ENCODE results near the gene MALAT1.
"Not testable (repeated sequence)": the region's sequence is repeated elsewhere in the genome, so short reads cannot be mapped to it uniquely, and the experiment has no call there.

The MALAT1 gene

DNA sequence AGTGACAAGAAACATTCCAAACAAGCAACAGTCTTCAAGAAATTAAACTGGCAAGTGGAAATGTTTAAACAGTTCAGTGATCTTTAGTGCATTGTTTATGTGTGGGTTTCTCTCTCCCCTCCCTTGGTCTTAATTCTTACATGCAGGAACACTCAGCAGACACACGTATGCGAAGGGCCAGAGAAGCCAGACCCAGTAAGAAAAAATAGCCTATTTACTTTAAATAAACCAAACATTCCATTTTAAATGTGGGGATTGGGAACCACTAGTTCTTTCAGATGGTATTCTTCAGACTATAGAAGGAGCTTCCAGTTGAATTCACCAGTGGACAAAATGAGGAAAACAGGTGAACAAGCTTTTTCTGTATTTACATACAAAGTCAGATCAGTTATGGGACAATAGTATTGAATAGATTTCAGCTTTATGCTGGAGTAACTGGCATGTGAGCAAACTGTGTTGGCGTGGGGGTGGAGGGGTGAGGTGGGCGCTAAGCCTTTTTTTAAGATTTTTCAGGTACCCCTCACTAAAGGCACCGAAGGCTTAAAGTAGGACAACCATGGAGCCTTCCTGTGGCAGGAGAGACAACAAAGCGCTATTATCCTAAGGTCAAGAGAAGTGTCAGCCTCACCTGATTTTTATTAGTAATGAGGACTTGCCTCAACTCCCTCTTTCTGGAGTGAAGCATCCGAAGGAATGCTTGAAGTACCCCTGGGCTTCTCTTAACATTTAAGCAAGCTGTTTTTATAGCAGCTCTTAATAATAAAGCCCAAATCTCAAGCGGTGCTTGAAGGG is 6.0 kb downstream of the MALAT1 start:
- Histone ChIP-seq H3K27me3 (ENCODE audit: control insufficient read depth in 1 of 2, insufficient read depth in 2 of 2, low read length in 2 of 2) (no peaks in the 10 kb centered on the region), H3K9ac (ENCODE audit: low read depth in 1 of 2, low read length in 2 of 2) (peak overlapping the region; percentile 86 to 100), H3K27ac (ENCODE audit: low read depth, low read length) (peak overlapping the region; percentile 76), H3K4me1 (ENCODE audit: control insufficient read depth in 1 of 2, insufficient read depth in 2 of 2, low read length in 2 of 2) (peaks cover 27 to 28% of the 10 kb centered on the region in 2 donors), H3K4me3 (ENCODE audit: low read depth in 1 of 2, low read length in 2 of 2) (peak overlapping the region; percentile 91 to 99), H3K9me3 (ENCODE audit: control insufficient read depth in 1 of 2, low read length in 2 of 2) (no peaks in the 10 kb centered on the region), H3K36me3 (ENCODE audit: control insufficient read depth in 1 of 2, insufficient read depth in 2 of 2, low read length in 2 of 2) (peaks cover 59 to 64% of the 10 kb centered on the region in 2 donors)

DNA sequence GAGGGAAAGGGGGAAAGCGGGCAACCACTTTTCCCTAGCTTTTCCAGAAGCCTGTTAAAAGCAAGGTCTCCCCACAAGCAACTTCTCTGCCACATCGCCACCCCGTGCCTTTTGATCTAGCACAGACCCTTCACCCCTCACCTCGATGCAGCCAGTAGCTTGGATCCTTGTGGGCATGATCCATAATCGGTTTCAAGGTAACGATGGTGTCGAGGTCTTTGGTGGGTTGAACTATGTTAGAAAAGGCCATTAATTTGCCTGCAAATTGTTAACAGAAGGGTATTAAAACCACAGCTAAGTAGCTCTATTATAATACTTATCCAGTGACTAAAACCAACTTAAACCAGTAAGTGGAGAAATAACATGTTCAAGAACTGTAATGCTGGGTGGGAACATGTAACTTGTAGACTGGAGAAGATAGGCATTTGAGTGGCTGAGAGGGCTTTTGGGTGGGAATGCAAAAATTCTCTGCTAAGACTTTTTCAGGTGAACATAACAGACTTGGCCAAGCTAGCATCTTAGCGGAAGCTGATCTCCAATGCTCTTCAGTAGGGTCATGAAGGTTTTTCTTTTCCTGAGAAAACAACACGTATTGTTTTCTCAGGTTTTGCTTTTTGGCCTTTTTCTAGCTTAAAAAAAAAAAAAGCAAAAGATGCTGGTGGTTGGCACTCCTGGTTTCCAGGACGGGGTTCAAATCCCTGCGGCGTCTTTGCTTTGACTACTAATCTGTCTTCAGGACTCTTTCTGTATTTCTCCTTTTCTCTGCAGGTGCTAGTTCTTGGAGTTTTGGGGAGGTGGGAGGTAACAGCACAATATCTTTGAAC is 6.8 kb downstream of the MALAT1 start:
- H3K36me3 ChIP-seq (ENCODE audit: control insufficient read depth in 1 of 2, insufficient read depth in 2 of 2, low read length in 2 of 2) = peaks cover 56 to 57% of the 10 kb centered on the region in 2 donors
- peak overlapping the region; percentile 86 to 100 for H3K9ac ChIP-seq (ENCODE audit: low read depth in 1 of 2, low read length in 2 of 2)
- H3K27ac ChIP-seq (ENCODE audit: low read depth, low read length) = peak overlapping the region; percentile 76
- H3K9me3 ChIP-seq (ENCODE audit: control insufficient read depth in 1 of 2, low read length in 2 of 2) = no peaks in the 10 kb centered on the region
- peak overlapping the region; percentile 91 to 99 for H3K4me3 ChIP-seq (ENCODE audit: low read depth in 1 of 2, low read length in 2 of 2)
- H3K27me3 ChIP-seq (ENCODE audit: control insufficient read depth in 1 of 2, insufficient read depth in 2 of 2, low read length in 2 of 2) = no peaks in the 10 kb centered on the region
- peaks cover 27 to 28% of the 10 kb centered on the region in 2 donors for H3K4me1 ChIP-seq (ENCODE audit: control insufficient read depth in 1 of 2, insufficient read depth in 2 of 2, low read length in 2 of 2)

DNA sequence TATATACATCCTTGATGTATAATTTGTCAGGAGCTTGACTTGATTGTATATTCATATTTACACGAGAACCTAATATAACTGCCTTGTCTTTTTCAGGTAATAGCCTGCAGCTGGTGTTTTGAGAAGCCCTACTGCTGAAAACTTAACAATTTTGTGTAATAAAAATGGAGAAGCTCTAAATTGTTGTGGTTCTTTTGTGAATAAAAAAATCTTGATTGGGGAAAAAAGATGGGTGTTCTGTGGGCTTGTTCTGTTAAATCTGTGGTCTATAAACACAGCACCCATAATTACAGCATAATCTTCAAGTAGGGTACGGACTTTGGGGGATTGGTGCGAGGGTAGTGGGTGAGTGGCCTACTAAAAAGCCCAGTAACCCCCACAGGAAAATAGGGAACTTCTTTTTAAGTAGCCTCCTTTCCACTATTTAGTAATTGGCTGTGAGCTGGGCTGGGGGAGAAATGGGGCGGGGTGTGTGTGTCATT is 7.5 kb downstream of the MALAT1 start:
- no peaks in the 10 kb centered on the region for H3K27me3 ChIP-seq (ENCODE audit: control insufficient read depth in 1 of 2, insufficient read depth in 2 of 2, low read length in 2 of 2)
- H3K9ac ChIP-seq (ENCODE audit: low read depth in 1 of 2, low read length in 2 of 2) = peak overlapping the region; percentile 86 to 100
- peak overlapping the region; percentile 91 to 99 for H3K4me3 ChIP-seq (ENCODE audit: low read depth in 1 of 2, low read length in 2 of 2)
- peak overlapping the region; percentile 56 for H3K27ac ChIP-seq (ENCODE audit: low read depth, low read length)
- no peaks in the 10 kb centered on the region for H3K9me3 ChIP-seq (ENCODE audit: control insufficient read depth in 1 of 2, low read length in 2 of 2)
- peaks cover 27 to 28% of the 10 kb centered on the region in 2 donors for H3K4me1 ChIP-seq (ENCODE audit: control insufficient read depth in 1 of 2, insufficient read depth in 2 of 2, low read length in 2 of 2)
- H3K36me3 ChIP-seq (ENCODE audit: control insufficient read depth in 1 of 2, insufficient read depth in 2 of 2, low read length in 2 of 2) = peaks cover 50% of the 10 kb centered on the region in 2 donors

DNA sequence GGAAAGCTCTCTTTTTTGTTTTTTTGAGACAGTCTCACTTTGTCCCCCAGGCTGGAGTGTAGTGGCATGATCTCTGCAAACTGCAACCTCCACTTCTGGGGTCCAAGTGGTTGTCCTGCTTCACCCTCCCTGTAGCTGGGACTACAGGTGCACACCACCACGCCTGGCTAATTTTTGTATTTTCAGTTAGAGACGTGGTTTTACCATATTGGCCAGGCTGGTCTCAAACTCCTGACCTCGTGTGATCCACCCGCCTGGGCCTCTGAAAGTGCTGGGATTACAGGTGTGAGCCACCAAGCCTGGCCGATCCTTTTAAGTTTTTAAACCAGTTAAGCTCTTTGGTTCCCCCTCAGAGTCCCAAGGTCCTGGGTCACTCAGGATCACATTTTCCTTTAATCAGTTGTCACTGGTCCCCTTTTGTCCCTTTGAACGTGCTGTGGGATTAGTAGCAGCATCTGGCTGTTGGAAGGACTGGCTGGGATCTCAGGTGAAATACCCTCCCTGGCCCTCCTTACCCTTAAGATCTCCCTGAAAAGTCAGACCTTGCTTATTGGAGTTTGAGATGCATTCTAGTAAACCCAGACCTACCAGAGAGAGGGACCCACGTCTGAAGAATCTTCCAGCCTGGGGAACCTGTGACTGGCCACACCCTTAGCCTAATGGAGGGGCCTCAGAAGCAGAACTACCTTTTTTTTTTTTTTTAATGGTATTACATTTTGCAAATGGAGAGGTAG is 8.1 kb downstream of the MALAT1 start:
- Histone ChIP-seq H3K4me3 (ENCODE audit: low read depth in 1 of 2, low read length in 2 of 2) (peak overlapping the region; percentile 13 to 91), H3K4me1 (ENCODE audit: control insufficient read depth in 1 of 2, insufficient read depth in 2 of 2, low read length in 2 of 2) (peaks cover 27 to 28% of the 10 kb centered on the region in 2 donors), H3K36me3 (ENCODE audit: control insufficient read depth in 1 of 2, insufficient read depth in 2 of 2, low read length in 2 of 2) (peaks cover 44% of the 10 kb centered on the region in 2 donors), H3K9me3 (ENCODE audit: control insufficient read depth in 1 of 2, low read length in 2 of 2) (no peaks in the 10 kb centered on the region), H3K27ac (ENCODE audit: low read depth, low read length) (peak overlapping the region; percentile 56), H3K27me3 (ENCODE audit: control insufficient read depth in 1 of 2, insufficient read depth in 2 of 2, low read length in 2 of 2) (no peaks in the 10 kb centered on the region), H3K9ac (ENCODE audit: low read depth in 1 of 2, low read length in 2 of 2) (peak overlapping the region; percentile 33 to 100)

DNA sequence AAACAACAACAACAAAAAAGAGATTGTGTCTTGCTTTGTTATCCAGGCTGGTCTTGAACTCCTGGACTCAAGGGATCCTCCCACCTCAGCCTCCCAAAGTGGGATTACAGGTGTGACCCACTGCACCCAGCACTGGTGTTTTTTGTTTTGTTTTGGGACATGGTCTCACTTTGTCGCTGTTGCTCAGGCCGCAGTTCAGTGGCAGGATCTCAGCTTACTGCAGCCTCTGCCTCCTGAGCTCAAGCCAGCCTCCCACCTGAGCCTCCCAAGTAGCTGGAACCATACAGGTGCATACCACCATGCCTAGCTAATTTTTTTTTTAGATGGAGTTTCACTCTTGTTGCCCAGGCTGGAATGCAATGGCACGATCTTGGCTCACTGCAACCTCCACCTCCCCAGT is 13.5 kb downstream of the MALAT1 start:
- not testable (repeated sequence) for H3K27ac ChIP-seq (ENCODE audit: low read depth, low read length); H3K4me1 ChIP-seq (ENCODE audit: control insufficient read depth in 1 of 2, insufficient read depth in 2 of 2, low read length in 2 of 2); H3K27me3 ChIP-seq (ENCODE audit: control insufficient read depth in 1 of 2, insufficient read depth in 2 of 2, low read length in 2 of 2); H3K4me3 ChIP-seq (ENCODE audit: low read depth in 1 of 2, low read length in 2 of 2); H3K9me3 ChIP-seq (ENCODE audit: control insufficient read depth in 1 of 2, low read length in 2 of 2); H3K36me3 ChIP-seq (ENCODE audit: control insufficient read depth in 1 of 2, insufficient read depth in 2 of 2, low read length in 2 of 2); H3K9ac ChIP-seq (ENCODE audit: low read depth in 1 of 2, low read length in 2 of 2)

DNA sequence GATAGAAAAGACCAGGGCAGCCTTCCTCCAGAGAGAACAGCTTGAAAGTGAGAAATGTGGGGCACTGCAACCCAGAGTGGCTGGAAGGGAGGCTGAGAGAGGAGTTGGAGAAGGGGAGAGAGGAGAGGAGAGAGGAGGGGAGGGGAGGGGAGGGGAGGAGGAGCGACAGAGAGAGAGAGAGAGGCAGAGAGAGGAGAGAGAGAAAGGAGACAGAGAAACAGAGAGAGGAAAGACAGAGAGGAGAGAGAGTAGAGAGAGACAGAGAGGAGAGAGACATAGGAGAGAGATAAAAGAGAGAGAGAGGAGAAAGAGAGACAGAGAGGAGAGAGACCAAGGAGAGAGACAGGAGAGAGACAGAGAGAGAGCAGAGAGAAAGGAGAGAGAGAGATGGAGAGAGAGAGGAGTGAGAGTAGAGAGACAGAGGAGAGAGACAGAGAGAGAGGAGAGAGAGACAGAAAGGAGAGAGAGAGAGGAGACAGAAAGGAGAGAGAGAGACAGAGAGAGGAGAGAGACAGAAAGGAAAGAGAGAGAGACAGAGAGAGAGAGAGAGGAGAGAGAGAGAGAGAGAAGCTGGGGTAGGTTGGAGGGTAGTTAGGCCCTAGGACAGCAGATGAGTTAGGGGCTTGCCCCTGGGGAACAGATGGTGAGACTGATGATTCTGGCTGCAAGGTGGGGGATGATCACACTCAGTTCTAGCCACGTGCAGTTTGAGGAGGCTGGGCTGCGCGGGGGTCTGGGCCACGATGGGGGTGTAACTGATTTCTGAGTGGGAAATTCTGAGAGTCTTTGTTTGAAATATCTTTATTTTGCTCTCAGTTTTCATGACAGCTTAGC is 17.5 kb downstream of the MALAT1 start:
- H3K27ac ChIP-seq (ENCODE audit: low read depth, low read length) = no peak overlapping the region
- no peak overlapping the region for H3K4me3 ChIP-seq (ENCODE audit: low read depth in 1 of 2, low read length in 2 of 2)
- no peaks in the 10 kb centered on the region for H3K27me3 ChIP-seq (ENCODE audit: control insufficient read depth in 1 of 2, insufficient read depth in 2 of 2, low read length in 2 of 2)
- no peak overlapping the region for H3K9ac ChIP-seq (ENCODE audit: low read depth in 1 of 2, low read length in 2 of 2)
- H3K9me3 ChIP-seq (ENCODE audit: control insufficient read depth in 1 of 2, low read length in 2 of 2) = no peaks in the 10 kb centered on the region
- H3K36me3 ChIP-seq (ENCODE audit: control insufficient read depth in 1 of 2, insufficient read depth in 2 of 2, low read length in 2 of 2) = no peaks in the 10 kb centered on the region
- no peaks in the 10 kb centered on the region for H3K4me1 ChIP-seq (ENCODE audit: control insufficient read depth in 1 of 2, insufficient read depth in 2 of 2, low read length in 2 of 2)

DNA sequence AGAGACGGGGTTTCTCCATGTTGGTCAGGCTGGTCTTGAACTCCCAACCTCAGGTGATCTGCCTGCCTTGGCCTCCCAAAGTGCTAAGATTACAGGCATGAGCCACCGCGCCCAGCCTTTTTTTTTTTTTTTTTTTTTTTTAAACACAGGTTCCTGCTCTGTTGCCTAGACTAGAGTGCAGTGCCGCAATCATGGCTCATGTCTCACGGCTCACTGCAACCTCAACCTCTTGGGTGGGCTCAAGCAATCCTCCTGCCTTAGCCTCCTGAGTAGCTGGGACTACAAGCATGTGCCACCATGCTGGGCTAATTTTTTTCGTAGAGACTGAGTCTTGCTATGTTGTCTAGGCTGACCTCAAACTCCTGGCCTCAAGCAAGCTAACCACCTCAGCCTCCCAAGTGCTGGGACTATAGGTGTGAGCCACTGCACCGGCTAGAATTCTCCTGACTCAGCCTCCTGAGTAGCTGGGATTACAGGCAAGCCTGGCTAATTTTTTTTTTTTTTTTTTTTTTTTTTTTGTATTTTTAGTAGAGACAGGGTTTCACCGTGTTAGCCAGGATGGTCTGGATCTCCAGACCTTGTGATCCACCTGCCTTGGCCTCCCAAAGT is 20.2 kb downstream of the MALAT1 start:
- H3K4me1 ChIP-seq (ENCODE audit: control insufficient read depth in 1 of 2, insufficient read depth in 2 of 2, low read length in 2 of 2); H3K36me3 ChIP-seq (ENCODE audit: control insufficient read depth in 1 of 2, insufficient read depth in 2 of 2, low read length in 2 of 2); H3K27ac ChIP-seq (ENCODE audit: low read depth, low read length); H3K9ac ChIP-seq (ENCODE audit: low read depth in 1 of 2, low read length in 2 of 2); H3K4me3 ChIP-seq (ENCODE audit: low read depth in 1 of 2, low read length in 2 of 2); H3K9me3 ChIP-seq (ENCODE audit: control insufficient read depth in 1 of 2, low read length in 2 of 2); H3K27me3 ChIP-seq (ENCODE audit: control insufficient read depth in 1 of 2, insufficient read depth in 2 of 2, low read length in 2 of 2): not testable (repeated sequence)

DNA sequence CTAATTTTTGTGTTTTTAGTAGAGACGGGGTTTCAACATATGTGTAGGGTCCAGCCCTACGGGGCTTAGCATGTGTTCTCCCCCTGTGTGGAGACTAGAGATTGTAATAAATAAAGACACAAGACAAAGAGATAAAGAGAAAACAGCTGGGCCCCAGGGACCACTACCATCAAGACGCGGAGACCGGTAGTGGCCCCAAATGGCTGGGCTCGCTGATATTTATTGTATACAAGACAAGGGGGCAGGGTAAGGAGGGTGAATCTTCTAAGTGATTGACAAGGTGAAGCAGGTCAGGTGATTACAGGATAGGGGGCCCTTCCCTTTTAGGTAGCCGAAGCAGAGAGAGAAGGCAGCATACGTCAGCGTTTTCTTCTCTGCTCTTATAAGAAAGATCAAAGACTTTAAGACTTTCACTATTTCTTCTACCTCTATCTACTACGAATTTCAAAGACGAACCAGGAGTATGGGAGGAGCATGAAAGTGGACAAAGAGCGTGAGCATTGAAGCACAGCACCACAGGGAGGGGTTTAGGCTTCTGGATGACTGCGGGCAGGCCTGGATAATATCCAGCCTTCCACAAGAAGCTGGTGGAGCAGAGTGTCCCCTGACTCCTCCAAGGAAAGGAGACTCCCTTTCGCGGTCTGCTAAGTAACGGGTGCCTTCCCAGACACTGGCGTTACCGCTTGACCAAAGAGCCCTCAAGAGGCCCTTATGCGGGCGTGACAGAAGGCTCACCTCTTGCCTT is 23.1 kb downstream of the MALAT1 start:
- not testable (repeated sequence) for H3K9me3 ChIP-seq (ENCODE audit: control insufficient read depth in 1 of 2, low read length in 2 of 2); H3K9ac ChIP-seq (ENCODE audit: low read depth in 1 of 2, low read length in 2 of 2); H3K27ac ChIP-seq (ENCODE audit: low read depth, low read length); H3K27me3 ChIP-seq (ENCODE audit: control insufficient read depth in 1 of 2, insufficient read depth in 2 of 2, low read length in 2 of 2); H3K36me3 ChIP-seq (ENCODE audit: control insufficient read depth in 1 of 2, insufficient read depth in 2 of 2, low read length in 2 of 2); H3K4me3 ChIP-seq (ENCODE audit: low read depth in 1 of 2, low read length in 2 of 2)
- H3K4me1 ChIP-seq (ENCODE audit: control insufficient read depth in 1 of 2, insufficient read depth in 2 of 2, low read length in 2 of 2) = peaks cover 20 to 25% of the 10 kb centered on the region in 2 donors
